Neuronal stem cell (in vitro differentiated cells): ENCODE data around the gene RGS11.
"Not testable (repeated sequence)": the region's sequence is repeated elsewhere in the genome, so short reads cannot be mapped to it uniquely, and the experiment has no call there.

ENCODE experiments used
- DNase-seq: peaks from one replicate; pipeline ENCODE4 v3.0.0-alpha.2; 2013; ENCODE audit warnings: low spot score
- H2AFZ ChIP-seq: one replicate; pipeline ENCODE4 v1.6.1; 2013; ENCODE audit warnings: mild to moderate bottlenecking, low read length, inconsistent platforms
- H2AK5ac ChIP-seq: 2 replicates; pipeline ENCODE4 v1.6.1; 2013; ENCODE audit warnings: low read depth, mild to moderate bottlenecking, inconsistent platforms, low read length, moderate library complexity, mixed read lengths
- H2BK120ac ChIP-seq: 2 replicates; pipeline ENCODE4 v1.6.1; 2013; ENCODE audit warnings: low read depth, mild to moderate bottlenecking, inconsistent platforms, low read length, moderate library complexity, mixed read lengths
- H2BK12ac ChIP-seq: one replicate; pipeline ENCODE4 v1.6.1; 2013; ENCODE audit warnings: low read length, inconsistent platforms
- H2BK15ac ChIP-seq: 2 replicates; pipeline ENCODE4 v1.6.1; 2013; ENCODE audit warnings: mild to moderate bottlenecking, low read length, inconsistent platforms, mixed read lengths
- H2BK5ac ChIP-seq: one replicate; pipeline ENCODE4 v1.6.1; 2013; ENCODE audit warnings: inconsistent platforms, mild to moderate bottlenecking, low read length, moderate library complexity
- H3K14ac ChIP-seq: one replicate; pipeline ENCODE4 v1.6.1; 2013; ENCODE audit warnings: low read length, inconsistent platforms
- H3K18ac ChIP-seq: 2 replicates; pipeline ENCODE4 v1.6.1; 2013; ENCODE audit warnings: low read length, inconsistent platforms
- H3K23ac ChIP-seq: 2 replicates; pipeline ENCODE4 v1.6.1; 2013; ENCODE audit warnings: low read depth, mild to moderate bottlenecking, mixed read lengths, low read length, inconsistent platforms; ENCODE audit not compliant: poor library complexity
- H3K27ac ChIP-seq: replicated peaks from 3 replicates; pipeline ENCODE4 v1.5.1; 2013; ENCODE audit warnings: low read length, inconsistent platforms
- H3K27me3 ChIP-seq, 3 experiments: 2 replicates each; pipeline ENCODE4 v1.6.1; 2013; ENCODE audit warnings: low read length in 3 of 3, mild to moderate bottlenecking in 2 of 3, inconsistent platforms in 1 of 3, low read depth in 1 of 3, mixed read lengths in 1 of 3, moderate library complexity in 1 of 3; ENCODE audit not compliant: control insufficient read depth in 3 of 3, insufficient read depth in 3 of 3
- H3K36me3 ChIP-seq, 2 donors: replicated peaks in 1 of 2; 2 replicates each; pipeline ENCODE4 v1.6.1; 2013; ENCODE audit warnings: low read length in 2 of 2; ENCODE audit not compliant: control insufficient read depth in 2 of 2, insufficient read depth in 2 of 2
- H3K4ac ChIP-seq: 2 replicates; pipeline ENCODE4 v1.6.1; 2013; ENCODE audit warnings: inconsistent platforms, mild to moderate bottlenecking, low read length, moderate library complexity
- H3K4me1 ChIP-seq, 2 donors: 1 replicate in 1 of 2; 2 replicates in 1 of 2; pipeline ENCODE4 v1.6.1; 2013; ENCODE audit warnings: low read length in 2 of 2, low read depth in 1 of 2; ENCODE audit not compliant: control insufficient read depth in 2 of 2, insufficient read depth in 1 of 2
- H3K4me2 ChIP-seq: one replicate; pipeline ENCODE4 v1.6.1; 2013; ENCODE audit warnings: mild to moderate bottlenecking, low read length, inconsistent platforms; ENCODE audit not compliant: insufficient read depth, poor library complexity, severe bottlenecking
- H3K4me3 ChIP-seq, 2 donors: 2 replicates each; pipeline ENCODE4 v1.5.1; 2013; ENCODE audit warnings: low read length in 2 of 2, mild to moderate bottlenecking in 2 of 2, inconsistent platforms in 1 of 2, moderate library complexity in 1 of 2
- H3K79me1 ChIP-seq: one replicate; pipeline ENCODE4 v1.6.1; 2013; ENCODE audit warnings: low read depth, mild to moderate bottlenecking, inconsistent platforms, low read length, moderate library complexity
- H3K9ac ChIP-seq: one replicate; pipeline ENCODE4 v1.6.1; 2013; ENCODE audit warnings: mild to moderate bottlenecking, low read depth, low read length, inconsistent platforms; ENCODE audit not compliant: poor library complexity
- H3K9me3 ChIP-seq, 2 donors: replicated peaks in 1 of 2; 2 replicates each; pipeline versions ENCODE3 to v1.6.1; 2013; ENCODE audit warnings: low read length in 2 of 2, mild to moderate bottlenecking in 2 of 2, inconsistent platforms in 1 of 2, low read depth in 1 of 2, mixed read lengths in 1 of 2, moderate library complexity in 1 of 2; ENCODE audit not compliant: control insufficient read depth in 2 of 2, insufficient read depth in 1 of 2
- H4K8ac ChIP-seq: one replicate; pipeline ENCODE4 v1.6.1; 2013; ENCODE audit warnings: low read depth, mild to moderate bottlenecking, inconsistent platforms, low read length, moderate library complexity
- H4K91ac ChIP-seq: one replicate; pipeline ENCODE4 v1.6.1; 2013; ENCODE audit warnings: low read length, low read depth, mild to moderate bottlenecking, inconsistent platforms; ENCODE audit not compliant: poor library complexity
- WGBS, 2 donors: extraction: QIAGEN DNeasy Blood & Tissue Kit; methylation state at CpG; one replicate each; pipeline ENCODE4 v1.1.7; 2013; ENCODE audit warnings: missing lambda C conversion rate in 2 of 2, mixed read lengths in 1 of 2; ENCODE audit not compliant: insufficient read length in 2 of 2, insufficient replicate concordance in 1 of 2; ENCODE audit errors: extremely low coverage in 2 of 2; 5-methylcytosine and 5-hydroxymethylcytosine counted together

RGS11 gene

DNA sequence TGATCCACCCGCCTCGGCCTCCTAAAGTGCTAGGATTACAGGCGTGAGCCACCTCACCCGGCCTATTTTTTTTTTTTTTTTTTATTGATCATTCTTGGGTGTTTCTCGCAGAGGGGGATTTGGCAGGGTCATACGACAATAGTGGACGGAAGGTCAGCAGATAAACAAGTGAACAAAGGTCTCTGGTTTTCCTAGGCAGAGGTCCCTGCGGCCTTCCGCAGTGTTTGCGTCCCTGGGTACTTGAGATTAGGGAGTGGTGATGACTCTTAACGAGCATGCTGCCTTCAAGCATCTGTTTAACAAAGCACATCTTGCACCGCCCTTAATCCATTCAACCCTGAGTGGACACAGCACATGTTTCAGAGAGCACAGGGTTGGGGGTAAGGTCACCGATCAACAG is 17.7 kb downstream of the RGS11 start:
- not testable (repeated sequence) for H4K8ac ChIP-seq, H3K18ac ChIP-seq

GRCh38 chr16:255183-255582 is 20.6 kb downstream of the RGS11 start:
- H3K4me3 ChIP-seq, result no peak overlapping the region
- H2AFZ ChIP-seq, result no peak overlapping the region
- H3K27me3 ChIP-seq, result no peaks in the 10 kb centered on the region
- H3K18ac ChIP-seq, result no peak overlapping the region
- no peak overlapping the region for H2BK15ac ChIP-seq
- no peak overlapping the region for H2BK120ac ChIP-seq
- H3K27ac ChIP-seq, result no peak overlapping the region
- H3K4me1 ChIP-seq, result no peaks in the 10 kb centered on the region
- no CpG with 5 or more reads among the region's 6 CpGs for WGBS, 2 donors
- H3K23ac ChIP-seq, result no peak overlapping the region
- H2BK5ac ChIP-seq, result no peak overlapping the region
- peaks cover 6% of the 10 kb centered on the region for H3K79me1 ChIP-seq
- H3K4me2 ChIP-seq, result no peak overlapping the region
- H3K14ac ChIP-seq, result no peak overlapping the region
- H4K91ac ChIP-seq, result no peak overlapping the region
- no peak overlapping the region for H2AK5ac ChIP-seq
- H2BK12ac ChIP-seq, result no peak overlapping the region
- peaks cover 22 to 70% of the 10 kb centered on the region in 2 donors for H3K36me3 ChIP-seq
- H3K9ac ChIP-seq, result no peak overlapping the region
- no peak overlapping the region for H4K8ac ChIP-seq
- DNase-seq, result no peak
- no peaks in the 10 kb centered on the region for H3K9me3 ChIP-seq
- H3K4ac ChIP-seq, result no peak overlapping the region

More for the DNA sequence above, 17.7 kb downstream of the RGS11 start:
- H2BK5ac ChIP-seq, H3K4me3 ChIP-seq, H2AK5ac ChIP-seq, H3K9ac ChIP-seq, H4K91ac ChIP-seq, H3K27me3 ChIP-seq, H3K4me2 ChIP-seq, H3K23ac ChIP-seq, H3K9me3 ChIP-seq, H3K14ac ChIP-seq, H2BK120ac ChIP-seq, H2AFZ ChIP-seq, H3K4ac ChIP-seq, DNase-seq, H3K27ac ChIP-seq, H2BK12ac ChIP-seq, H3K4me1 ChIP-seq, H3K79me1 ChIP-seq, H2BK15ac ChIP-seq: not testable (repeated sequence)
- no CpG with 5 or more reads among the region's 13 CpGs for WGBS, 2 donors
- peaks cover 39 to 76% of the 10 kb centered on the region in 2 donors for H3K36me3 ChIP-seq

GRCh38 chr16:254461-254860 is 21.3 kb downstream of the RGS11 start:
- H2AK5ac ChIP-seq, result no peak overlapping the region
- H3K9me3 ChIP-seq, result no peaks in the 10 kb centered on the region
- WGBS, 2 donors, result no CpG with 5 or more reads among the region's 25 CpGs
- no peak overlapping the region for H2BK5ac ChIP-seq
- no peak overlapping the region for H2BK15ac ChIP-seq
- no peak overlapping the region for H3K9ac ChIP-seq
- H3K27ac ChIP-seq, result no peak overlapping the region
- no peaks in the 10 kb centered on the region for H3K27me3 ChIP-seq
- H3K4me3 ChIP-seq, result no peak overlapping the region
- H3K4me1 ChIP-seq, result no peaks in the 10 kb centered on the region
- no peak overlapping the region for H4K8ac ChIP-seq
- peaks cover 19 to 68% of the 10 kb centered on the region in 2 donors for H3K36me3 ChIP-seq
- peaks cover 7% of the 10 kb centered on the region for H3K79me1 ChIP-seq
- H3K14ac ChIP-seq, result no peak overlapping the region
- no peak overlapping the region for H3K23ac ChIP-seq
- no peak overlapping the region for H3K4ac ChIP-seq
- H3K18ac ChIP-seq, result no peak overlapping the region
- H3K4me2 ChIP-seq, result no peak overlapping the region
- no peak overlapping the region for H4K91ac ChIP-seq
- H2AFZ ChIP-seq, result no peak overlapping the region
- no peak overlapping the region for H2BK12ac ChIP-seq
- H2BK120ac ChIP-seq, result no peak overlapping the region
- no peak for DNase-seq

DNA sequence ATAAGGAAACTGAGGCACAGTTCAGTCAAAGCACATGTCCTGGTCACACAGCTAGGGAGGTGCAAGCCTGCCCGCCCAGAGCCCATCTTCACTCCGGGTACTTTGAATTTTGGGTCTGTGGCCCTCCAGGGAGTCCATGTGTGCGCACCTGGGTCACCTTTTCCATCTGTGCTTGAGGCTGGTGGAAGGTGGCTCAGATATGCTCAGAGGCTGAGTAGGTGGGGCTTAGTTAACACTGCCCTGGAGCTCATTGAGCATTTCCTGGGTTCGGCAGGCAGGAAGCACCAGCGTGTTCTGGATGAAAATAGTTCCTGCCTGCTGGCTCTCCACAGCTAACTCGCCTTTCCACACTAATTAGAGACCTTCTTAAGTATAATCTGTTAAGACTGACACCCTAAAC is 21.9 kb downstream of the RGS11 start:
- Histone ChIP-seq H3K4me3 (no peak overlapping the region), H2BK5ac (no peak overlapping the region), H2BK15ac (no peak overlapping the region), H3K23ac (no peak overlapping the region), H3K4me1 (peaks cover 0 to 2% of the 10 kb centered on the region in 2 donors), H3K4ac (no peak overlapping the region), H3K18ac (no peak overlapping the region), H3K27me3 (no peaks in the 10 kb centered on the region), H3K4me2 (no peak overlapping the region), H3K36me3 (peaks cover 19 to 68% of the 10 kb centered on the region in 2 donors), H2BK120ac (no peak overlapping the region), H4K8ac (no peak overlapping the region), H3K14ac (no peak overlapping the region), H2BK12ac (no peak overlapping the region), H3K79me1 (peaks cover 9% of the 10 kb centered on the region), H3K9me3 (no peaks in the 10 kb centered on the region), H3K27ac (no peak overlapping the region), H2AK5ac (no peak overlapping the region), H4K91ac (no peak overlapping the region), H3K9ac (no peak overlapping the region), H2AFZ (no peak overlapping the region)
- DNase-seq, result no peak
- no CpG with 5 or more reads among the region's 6 CpGs for WGBS, 2 donors
